Muscle layer of colon (tissue), 2 donors: Measurements from ENCODE around the gene FKBP7.

ENCODE experiments used
- H3K27ac ChIP-seq: one replicate; pipeline ENCODE4 v1.7.0; 2013; ENCODE audit warnings: low read depth, mild to moderate bottlenecking, low read length, moderate library complexity
- H3K27me3 ChIP-seq, 2 donors: one replicate each; pipeline ENCODE4 v1.7.0; 2013; ENCODE audit warnings: low read length in 2 of 2, mild to moderate bottlenecking in 2 of 2; ENCODE audit not compliant: insufficient read depth in 2 of 2, control insufficient read depth in 1 of 2
- H3K36me3 ChIP-seq: one replicate; pipeline ENCODE4 v1.7.0; 2013; ENCODE audit warnings: mild to moderate bottlenecking, low read length; ENCODE audit not compliant: insufficient read depth
- H3K4me1 ChIP-seq: one replicate; pipeline ENCODE4 v1.7.0; 2013; ENCODE audit warnings: mild to moderate bottlenecking, low read length; ENCODE audit not compliant: insufficient read depth
- H3K4me3 ChIP-seq, 2 donors: one replicate each; pipeline ENCODE4 v1.7.0; 2013; ENCODE audit warnings: low read length in 2 of 2, low read depth in 1 of 2, mild to moderate bottlenecking in 1 of 2, moderate library complexity in 1 of 2
- H3K9ac ChIP-seq: one replicate; pipeline ENCODE4 v1.7.0; 2013; ENCODE audit warnings: low read length
- H3K9me3 ChIP-seq: one replicate; pipeline ENCODE4 v1.7.0; 2013; ENCODE audit warnings: mild to moderate bottlenecking, low read length
- donor health status: abdominal sarcoma.
- donor health status: Adenocarcinoma of cecum.

The FKBP7 gene

GRCh38 chr2:178484245-178485041 lies 6.0 kb upstream of the FKBP7 start:
- H3K4me1 ChIP-seq: peaks cover 40% of the 10 kb centered on the region
- H3K27me3 ChIP-seq: no peaks in the 10 kb centered on the region
- H3K4me3 ChIP-seq: no peak overlapping the region
- no peaks in the 10 kb centered on the region for H3K36me3 ChIP-seq
- H3K9ac ChIP-seq: no peak overlapping the region
- H3K9me3 ChIP-seq: no peaks in the 10 kb centered on the region
- no peak overlapping the region for H3K27ac ChIP-seq

- Histone ChIP-seq H3K27me3 (no peaks in the 10 kb centered on the region), H3K4me3 (peak overlapping the region in 1 of 2 donors; percentile 75), H3K9ac (no peak overlapping the region), H3K36me3 (no peaks in the 10 kb centered on the region), H3K4me1 (peaks cover 44% of the 10 kb centered on the region), H3K27ac (no peak overlapping the region), H3K9me3 (no peaks in the 10 kb centered on the region)
Observed at GRCh38 chr2:178482437-178482836, 4.0 kb upstream of the FKBP7 start.

- H3K9me3 ChIP-seq: no peaks in the 10 kb centered on the region
- no peaks in the 10 kb centered on the region for H3K27me3 ChIP-seq
- peak within 1 kb of the TSS; percentile 94 to 96 for H3K4me3 ChIP-seq
- peaks cover 46% of the 10 kb centered on the region for H3K4me1 ChIP-seq
- H3K9ac ChIP-seq: peak within 1 kb of the TSS; percentile 27
- H3K36me3 ChIP-seq: no peaks in the 10 kb centered on the region
- H3K27ac ChIP-seq: peak within 1 kb of the TSS; percentile 85
Observed at GRCh38 chr2:178480227-178481181, 2.1 kb upstream of the FKBP7 start, which contains the start of gene PLEKHA3. Gene PLEKHA3 (plus strand): TSS chr2:178480457. CDS start chr2:178480870, 413 bp downstream.

- Histone ChIP-seq H3K27me3 (no peaks in the 10 kb centered on the region), H3K4me3 (peak overlapping the region; percentile 75 to 96), H3K4me1 (peaks cover 39% of the 10 kb centered on the region), H3K9me3 (no peaks in the 10 kb centered on the region), H3K36me3 (no peaks in the 10 kb centered on the region), H3K9ac (no peak overlapping the region), H3K27ac (peak overlapping the region; percentile 85)
Observed at GRCh38 chr2:178479758-178480226, 1.4 kb upstream of the FKBP7 start.

- H3K9ac ChIP-seq: peak overlapping the region; percentile 81
- no peaks in the 10 kb centered on the region for H3K36me3 ChIP-seq
- H3K4me1 ChIP-seq: peaks cover 38% of the 10 kb centered on the region
- no peaks in the 10 kb centered on the region for H3K27me3 ChIP-seq
- H3K9me3 ChIP-seq: no peaks in the 10 kb centered on the region
- peak overlapping the region in 1 of 2 donors; percentile 94 for H3K4me3 ChIP-seq
- H3K27ac ChIP-seq: peak overlapping the region; percentile 85
Observed at GRCh38 chr2:178479275-178479616, 846 bp upstream of the FKBP7 start.

GRCh38 chr2:178478130-178478438 lies 316 bp downstream of the FKBP7 start:
- Histone ChIP-seq H3K27ac (peak overlapping the region; percentile 85), H3K36me3 (no peaks in the 10 kb centered on the region), H3K9me3 (no peaks in the 10 kb centered on the region), H3K4me1 (peaks cover 35% of the 10 kb centered on the region), H3K9ac (peak overlapping the region; percentile 81), H3K4me3 (peak overlapping the region; percentile 55 to 94), H3K27me3 (no peaks in the 10 kb centered on the region)

- no peaks in the 10 kb centered on the region for H3K36me3 ChIP-seq
- peak overlapping the region; percentile 85 for H3K27ac ChIP-seq
- H3K9ac ChIP-seq: peak overlapping the region; percentile 81
- H3K4me1 ChIP-seq: peaks cover 31% of the 10 kb centered on the region
- H3K27me3 ChIP-seq: no peaks in the 10 kb centered on the region
- H3K9me3 ChIP-seq: no peaks in the 10 kb centered on the region
- peak overlapping the region; percentile 55 to 94 for H3K4me3 ChIP-seq
Observed at GRCh38 chr2:178477443-178478129, 814 bp downstream of the FKBP7 start.

- Histone ChIP-seq H3K9me3 (no peaks in the 10 kb centered on the region), H3K4me1 (peaks cover 20% of the 10 kb centered on the region), H3K4me3 (no peak overlapping the region), H3K27me3 (no peaks in the 10 kb centered on the region), H3K36me3 (no peaks in the 10 kb centered on the region), H3K27ac (no peak overlapping the region), H3K9ac (no peak overlapping the region)
Observed at GRCh38 chr2:178476477-178476876, 1.9 kb downstream of the FKBP7 start.

GRCh38 chr2:178474560-178474959 lies 3.8 kb downstream of the FKBP7 start:
- Histone ChIP-seq H3K36me3 (no peaks in the 10 kb centered on the region), H3K27ac (no peak overlapping the region), H3K9ac (no peak overlapping the region), H3K4me3 (no peak overlapping the region), H3K4me1 (peaks cover 15% of the 10 kb centered on the region), H3K27me3 (no peaks in the 10 kb centered on the region), H3K9me3 (no peaks in the 10 kb centered on the region)

- H3K27me3 ChIP-seq: no peaks in the 10 kb centered on the region
- H3K36me3 ChIP-seq: peaks cover 5% of the 10 kb centered on the region
- no peaks in the 10 kb centered on the region for H3K9me3 ChIP-seq
- H3K27ac ChIP-seq: no peak overlapping the region
- H3K4me1 ChIP-seq: peaks cover 9% of the 10 kb centered on the region
- no peak overlapping the region for H3K4me3 ChIP-seq
- no peak overlapping the region for H3K9ac ChIP-seq
Observed at GRCh38 chr2:178473931-178474330, 4.5 kb downstream of the FKBP7 start.

GRCh38 chr2:178473373-178473772 lies 5.0 kb downstream of the FKBP7 start:
- Histone ChIP-seq H3K36me3 (peaks cover 5% of the 10 kb centered on the region), H3K9me3 (no peaks in the 10 kb centered on the region), H3K4me1 (peaks cover 9% of the 10 kb centered on the region), H3K27me3 (no peaks in the 10 kb centered on the region), H3K9ac (no peak overlapping the region), H3K4me3 (no peak overlapping the region), H3K27ac (no peak overlapping the region)
